ENCODE measurements around the gene RIN3.

RIN3 gene

GRCh38 chr14:92578511-92578910 lies 64.9 kb downstream of the RIN3 start:
- no peak for DNase-seq

- no peak for DNase-seq
Measured at GRCh38 chr14:92579244-92579936, 65.8 kb downstream of the RIN3 start.

GRCh38 chr14:92581206-92581605 lies 67.6 kb downstream of the RIN3 start:
- DNase-seq, result no peak

GRCh38 chr14:92581966-92582566 lies 68.5 kb downstream of the RIN3 start:
- DNase-seq, result no peak

- DNase-seq, result no peak
Measured at GRCh38 chr14:92582706-92583452, 69.3 kb downstream of the RIN3 start.

GRCh38 chr14:92584220-92584619 lies 70.6 kb downstream of the RIN3 start:
- DNase-seq, result no peak

- DNase-seq, result no peak
Measured at GRCh38 chr14:92584816-92585215, 71.2 kb downstream of the RIN3 start.

GRCh38 chr14:92585981-92586937 lies 72.7 kb downstream of the RIN3 start:
- no peak for DNase-seq

GRCh38 chr14:92586963-92587699 lies 73.5 kb downstream of the RIN3 start:
- no peak for DNase-seq

- no peak for DNase-seq
Measured at GRCh38 chr14:92587700-92588085, 74.1 kb downstream of the RIN3 start.

GRCh38 chr14:92589213-92589852 lies 75.8 kb downstream of the RIN3 start:
- no peak for DNase-seq

GRCh38 chr14:92590176-92590575 lies 76.6 kb downstream of the RIN3 start:
- no peak for DNase-seq

- no peak for DNase-seq
Measured at GRCh38 chr14:92590941-92591340, 77.4 kb downstream of the RIN3 start.

- DNase-seq, result no peak
Measured at GRCh38 chr14:92591346-92591745, 77.8 kb downstream of the RIN3 start.

GRCh38 chr14:92595267-92595666 lies 81.7 kb downstream of the RIN3 start:
- DNase-seq, result no peak

GRCh38 chr14:92596331-92596907 lies 82.8 kb downstream of the RIN3 start:
- DNase-seq, result no peak

GRCh38 chr14:92597906-92598905 lies 84.6 kb downstream of the RIN3 start:
- no peak for DNase-seq

- DNase-seq, result no peak
Measured at GRCh38 chr14:92599811-92600210, 86.2 kb downstream of the RIN3 start.

- no peak for DNase-seq
Measured at GRCh38 chr14:92600318-92601053, 86.9 kb downstream of the RIN3 start.

Data from NCI-H774 (cell line).